Measurements from ENCODE around the gene NARS2. TPM values are rescaled to one million over a fixed set of nuclear protein-coding genes. Genes with fewer than 3 reads are reported as not detected.

NARS2 gene
- total and polyA plus RNA-seq, 9 of the 15 experiments (the other 6 are each of a cell fraction or from before 2014, with no cell fraction given) = 26.8 to 48.0 (median 34.2) TPM

GRCh38 chr11:78472382-78472781 is 102.3 kb downstream of the NARS2 start:
- H3K9me1 ChIP-seq (ENCODE audit: control insufficient read depth, insufficient read depth, low read length) = no peaks in the 10 kb centered on the region
- ChIA-PET CTCF (ENCODE audit: low intra/inter-chr PET ratio) (no interaction called here), POLR2A (interaction anchor here (1.2 kb wide), 1 partner anchor 117 kb away, joined by 3 read pairs; no protein-coding TSS in a partner anchor)
- no TSS peak for BruUV-seq (replicated peaks)
- no peak overlapping the region for H3K4me3 ChIP-seq
- intact Hi-C loops (cut with micrococcal nuclease) = no loop called here
- no peak overlapping the region for H3K27ac ChIP-seq (ENCODE audit: extremely low read depth, low read depth, low read length)
- 88% methylated on average over 3 of the region's 3 CpGs for WGBS (ENCODE audit: insufficient coverage, low coverage, missing lambda C conversion rate)
- no peak for TF ChIP-seq ZNF324 (CRISPR knock-in tag; IDR thresholded peaks at IDR 0.05)
- 0 out of 2 replicates have a peak, but pooled peaks have one; percentile 9 for TF ChIP-seq MAFG (tag; conservative IDR thresholded peaks at IDR 0.05)
- TF ChIP-seq ARNT (IDR thresholded peaks at IDR 0.05) = no peak
- TF ChIP-seq ATF7 (IDR thresholded peaks at IDR 0.05) = no peak
- peak; percentile 55; the same call in 1 of the 2 replicates for TF ChIP-seq C11orf30 (IDR thresholded peaks at IDR 0.05; ENCODE audit: low read depth)
- TF ChIP-seq ZNF316 (IDR thresholded peaks at IDR 0.05) = peak; percentile 81
- TF ChIP-seq EWSR1 (IDR thresholded peaks at IDR 0.05; ENCODE audit: borderline replicate concordance, low read depth, partially characterized antibody) = no peak
- no peaks in the 10 kb centered on the region for H3K4me1 ChIP-seq (replicated peaks in 1 of 2; ENCODE audit: control insufficient read depth in 2 of 2, insufficient read depth in 2 of 2, low read length in 2 of 2)
- H4K20me1 ChIP-seq (replicated peaks; ENCODE audit: control insufficient read depth, insufficient read depth, low read length) = no peaks in the 10 kb centered on the region
- DNase-seq (ENCODE audit: extremely low read depth in 1 of 4, low spot score in 3 of 4) = no peak
- H3K27me3 ChIP-seq (ENCODE audit: control insufficient read depth in 2 of 2, insufficient read depth in 2 of 2, low read length in 2 of 2) = no peaks in the 10 kb centered on the region
- no peak overlapping the region for H2AFZ ChIP-seq (ENCODE audit: low read depth, low read length)
- H3K4me2 ChIP-seq (ENCODE audit: insufficient read depth, low read length) = no peak overlapping the region
- H3K36me3 ChIP-seq (ENCODE audit: control insufficient read depth, insufficient read depth, low read length) = peaks cover 17% of the 10 kb centered on the region
- no peak for ATAC-seq
- no peaks in the 10 kb centered on the region for H3K9me3 ChIP-seq (replicated peaks; ENCODE audit: control insufficient read depth, insufficient read depth, low read depth, low read length)
- no peak for FAIRE-seq
- in situ Hi-C loops (cut with MboI) = no loop called here
- H3K79me2 ChIP-seq (ENCODE audit: control insufficient read depth, insufficient read depth, low read length) = no peaks in the 10 kb centered on the region
- H3K9ac ChIP-seq (ENCODE audit: insufficient read depth in 1 of 2, low read depth in 2 of 2, low read length in 2 of 2) = no peak overlapping the region

GRCh38 chr11:78470861-78471442 is 103.7 kb downstream of the NARS2 start:
- no TSS peak for BruUV-seq (replicated peaks)
- H3K79me2 ChIP-seq (ENCODE audit: control insufficient read depth, insufficient read depth, low read length) = no peaks in the 10 kb centered on the region
- no peak overlapping the region for H3K27ac ChIP-seq (ENCODE audit: extremely low read depth, low read depth, low read length)
- peaks cover 7% of the 10 kb centered on the region for H3K36me3 ChIP-seq (ENCODE audit: control insufficient read depth, insufficient read depth, low read length)
- no peak overlapping the region for H3K9ac ChIP-seq (ENCODE audit: insufficient read depth in 1 of 2, low read depth in 2 of 2, low read length in 2 of 2)
- DNase-seq (ENCODE audit: extremely low read depth in 1 of 4, low spot score in 3 of 4) (no peak), FAIRE-seq (no peak), ATAC-seq (no peak)
- intact Hi-C loops (cut with micrococcal nuclease) (no loop called here), in situ Hi-C loops (cut with MboI) (no loop called here)
- H3K27me3 ChIP-seq (ENCODE audit: control insufficient read depth in 2 of 2, insufficient read depth in 2 of 2, low read length in 2 of 2) = no peaks in the 10 kb centered on the region
- ChIA-PET POLR2A (no interaction called here), CTCF (ENCODE audit: low intra/inter-chr PET ratio) (no interaction called here)
- H3K4me3 ChIP-seq = no peak overlapping the region
- H3K9me3 ChIP-seq (replicated peaks; ENCODE audit: control insufficient read depth, insufficient read depth, low read depth, low read length) = no peaks in the 10 kb centered on the region
- 74% methylated on average over 3 of the region's 3 CpGs for WGBS (ENCODE audit: insufficient coverage, low coverage, missing lambda C conversion rate)
- H2AFZ ChIP-seq (ENCODE audit: low read depth, low read length) = no peak overlapping the region
- no peaks in the 10 kb centered on the region for H4K20me1 ChIP-seq (replicated peaks; ENCODE audit: control insufficient read depth, insufficient read depth, low read length)
- no peak overlapping the region for H3K4me2 ChIP-seq (ENCODE audit: insufficient read depth, low read length)
- H3K9me1 ChIP-seq (ENCODE audit: control insufficient read depth, insufficient read depth, low read length) = no peaks in the 10 kb centered on the region
- no peaks in the 10 kb centered on the region for H3K4me1 ChIP-seq (replicated peaks in 1 of 2; ENCODE audit: control insufficient read depth in 2 of 2, insufficient read depth in 2 of 2, low read length in 2 of 2)
- TF ChIP-seq RB1 (IDR thresholded peaks at IDR 0.05; ENCODE audit: low read depth) = no peak
- no peak for TF ChIP-seq KLF13 (tag; IDR thresholded peaks at IDR 0.05; ENCODE audit: borderline replicate concordance, low read depth)
- TF ChIP-seq STAT6 (CRISPR knock-in tag; IDR thresholded peaks at IDR 0.05) = no peak
- no peak for TF ChIP-seq FOSL1 (tag; conservative IDR thresholded peaks at IDR 0.05)
- TF ChIP-seq THRAP3 (IDR thresholded peaks at IDR 0.05; ENCODE audit: borderline replicate concordance) = no peak
- TF ChIP-seq FOXA3 (CRISPR knock-in tag; conservative IDR thresholded peaks at IDR 0.05 in 1 of 2, IDR thresholded peaks at IDR 0.05 in 1 of 2) = no peak

Measured in K562 (cell line).